GM10248 (cell line): ENCODE results near the gene TAPT1.

ENCODE experiments used
- CTCF ChIA-PET: fragments of 300-600 bp; sonication (Branson Sonifier 250); formaldehyde crosslinking; extraction: SDS; loops from one replicate; lab custom pipeline; 2021; ENCODE audit warnings: antibody characterized with exemption; lab: Yijun Ruan, JAX
- POLR2A ChIA-PET: fragments of 350-650 bp; sonication (Branson Sonifier 250); formaldehyde crosslinking; extraction: SDS; loops from one replicate; lab custom pipeline; 2020; ENCODE audit warnings: antibody characterized with exemption; lab: Yijun Ruan, JAX
- DNase-seq: peaks from one replicate; pipeline ENCODE4 v3.0.0; 2012; ENCODE audit errors: extremely low spot score
- TF ChIP-seq, protein P1 (sequence below): IDR thresholded peaks from 2 replicates; pipeline ENCODE4 v1.5.1; 2012; ENCODE audit warnings: mild to moderate bottlenecking, low read depth; ENCODE audit errors: extremely low read depth, missing control alignments, control extremely low read depth

TAPT1 gene

DNA sequence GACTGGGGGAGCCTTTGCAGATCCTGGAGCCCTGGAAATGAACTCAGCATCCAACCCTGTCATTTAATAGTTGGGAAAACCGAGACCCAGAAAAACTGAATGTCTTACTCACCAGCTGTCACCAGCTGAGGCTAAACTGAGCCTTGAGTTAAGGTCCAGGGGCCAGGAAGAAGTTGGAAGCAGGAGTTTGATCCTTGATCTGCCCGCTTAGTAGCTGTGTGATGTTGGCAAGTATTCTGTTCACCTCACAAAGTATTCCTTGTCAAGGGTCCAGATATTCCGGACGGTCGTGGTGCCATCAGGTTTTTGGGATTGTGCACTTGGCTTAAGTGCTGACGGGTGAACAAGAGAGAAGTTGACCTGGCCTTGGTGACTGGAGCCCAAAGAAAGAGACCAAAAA lies 111.7 kb downstream of the TAPT1 start:
- ChIA-PET CTCF (interaction anchor here (0.6 to 1.5 kb wide), 3 partner anchors 12 to 91 kb away, joined by 3 read pairs; no protein-coding TSS in a partner anchor), POLR2A (no interaction called here)
- TF ChIP-seq, protein P1, sequence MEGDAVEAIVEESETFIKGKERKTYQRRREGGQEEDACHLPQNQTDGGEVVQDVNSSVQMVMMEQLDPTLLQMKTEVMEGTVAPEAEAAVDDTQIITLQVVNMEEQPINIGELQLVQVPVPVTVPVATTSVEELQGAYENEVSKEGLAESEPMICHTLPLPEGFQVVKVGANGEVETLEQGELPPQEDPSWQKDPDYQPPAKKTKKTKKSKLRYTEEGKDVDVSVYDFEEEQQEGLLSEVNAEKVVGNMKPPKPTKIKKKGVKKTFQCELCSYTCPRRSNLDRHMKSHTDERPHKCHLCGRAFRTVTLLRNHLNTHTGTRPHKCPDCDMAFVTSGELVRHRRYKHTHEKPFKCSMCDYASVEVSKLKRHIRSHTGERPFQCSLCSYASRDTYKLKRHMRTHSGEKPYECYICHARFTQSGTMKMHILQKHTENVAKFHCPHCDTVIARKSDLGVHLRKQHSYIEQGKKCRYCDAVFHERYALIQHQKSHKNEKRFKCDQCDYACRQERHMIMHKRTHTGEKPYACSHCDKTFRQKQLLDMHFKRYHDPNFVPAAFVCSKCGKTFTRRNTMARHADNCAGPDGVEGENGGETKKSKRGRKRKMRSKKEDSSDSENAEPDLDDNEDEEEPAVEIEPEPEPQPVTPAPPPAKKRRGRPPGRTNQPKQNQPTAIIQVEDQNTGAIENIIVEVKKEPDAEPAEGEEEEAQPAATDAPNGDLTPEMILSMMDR = no peak
- DNase-seq = no peak

GRCh38 chr4:16113741-16114140 lies 112.5 kb downstream of the TAPT1 start:
- ChIA-PET POLR2A (no interaction called here), CTCF (interaction anchor here (0.6 to 1.5 kb wide), 2 partner anchors 12 to 92 kb away, joined by 3 read pairs; no protein-coding TSS in a partner anchor)
- TF ChIP-seq, protein P1 = no peak
- DNase-seq = no peak

DNA sequence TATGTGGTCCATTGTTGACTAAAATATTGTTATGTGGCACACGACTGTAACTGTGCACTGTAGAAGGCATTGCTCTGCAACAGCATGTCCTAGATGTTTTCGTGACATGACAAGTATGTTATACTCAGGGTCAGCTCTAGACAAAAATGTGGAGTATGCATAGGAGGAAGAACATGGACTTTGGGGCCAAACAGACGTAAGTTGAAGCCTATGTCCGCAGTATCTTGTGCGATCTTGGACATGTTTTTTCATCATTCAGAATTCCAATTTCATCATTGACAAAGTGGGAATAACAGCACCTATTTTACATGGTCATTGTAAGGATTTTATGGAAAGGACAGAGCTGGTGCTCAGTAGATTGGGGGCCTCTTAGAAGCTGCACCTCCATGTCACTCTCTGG lies 114.7 kb downstream of the TAPT1 start:
- TF ChIP-seq, protein P1 = no peak
- POLR2A ChIA-PET = no interaction called here
- DNase-seq = no peak
- CTCF ChIA-PET = no interaction called here

DNA sequence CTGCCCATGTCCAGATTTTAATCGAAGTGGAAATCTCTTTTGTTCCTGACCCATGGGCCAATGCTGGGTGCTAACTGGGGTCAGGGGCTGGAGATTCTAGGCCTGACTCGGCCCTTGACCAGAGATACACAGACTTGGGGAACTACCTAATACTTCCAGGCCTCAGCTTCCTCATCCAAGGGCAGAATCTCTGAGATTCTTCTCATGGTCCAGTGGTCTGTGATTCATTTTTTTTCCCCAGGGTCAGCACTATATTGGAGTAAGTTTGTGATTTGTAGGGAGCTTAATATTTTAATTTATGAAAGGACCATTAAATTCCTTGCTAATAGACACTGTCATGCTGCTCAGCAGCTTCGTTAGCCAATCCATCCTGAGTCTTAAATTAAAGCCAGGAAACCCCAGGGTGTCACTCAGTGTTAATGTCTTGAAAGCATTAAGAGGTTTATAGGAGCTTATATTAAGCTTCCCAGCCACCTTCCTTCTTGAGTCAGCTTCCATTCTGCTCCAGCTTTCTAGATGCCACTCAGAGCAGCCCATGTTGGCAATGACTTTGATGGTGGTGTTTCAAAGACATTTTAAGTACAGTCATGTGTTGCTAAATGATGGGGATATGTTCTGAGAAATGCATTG lies 115.5 kb downstream of the TAPT1 start:
- DNase-seq = no peak

More for the DNA sequence above, 115.5 kb downstream of the TAPT1 start:
- TF ChIP-seq, protein P1 = no peak
- CTCF ChIA-PET = interaction anchor here (1.0 kb wide), 1 partner anchor 9 kb away, joined by 5 read pairs; no protein-coding TSS in a partner anchor
- POLR2A ChIA-PET = no interaction called here
